Right forelimb (tissue), 1 donor: ENCODE results near the gene RMC1.
"Not testable (repeated sequence)": the region's sequence is repeated elsewhere in the genome, so short reads cannot be mapped to it uniquely, and the experiment has no call there.

ENCODE experiments used
- DNase-seq: peaks from one replicate; pipeline ENCODE4 v3.0.0-alpha.2; 2018

RMC1 gene

GRCh38 chr18:23536204-23536603, 32.9 kb downstream of the RMC1 start:
- DNase-seq, result peak; percentile 54

GRCh38 chr18:23537274-23537673, 34.0 kb downstream of the RMC1 start:
- no peak for DNase-seq

- no peak for DNase-seq
Observed at GRCh38 chr18:23538001-23538400, 34.7 kb downstream of the RMC1 start.

- no peak for DNase-seq
Observed at GRCh38 chr18:23538870-23539269, 35.6 kb downstream of the RMC1 start.

GRCh38 chr18:23539296-23539695, 36.0 kb downstream of the RMC1 start:
- DNase-seq, result no peak

- DNase-seq, result no peak
Observed at GRCh38 chr18:23539911-23540525, 36.7 kb downstream of the RMC1 start.

- no peak for DNase-seq
Observed at GRCh38 chr18:23540867-23541266, 37.6 kb downstream of the RMC1 start.

- no peak for DNase-seq
Observed at GRCh38 chr18:23541349-23542093, 38.2 kb downstream of the RMC1 start.

GRCh38 chr18:23542461-23542860, 39.1 kb downstream of the RMC1 start:
- DNase-seq, result no peak

GRCh38 chr18:23545247-23545789, 42.0 kb downstream of the RMC1 start:
- no peak for DNase-seq

GRCh38 chr18:23547306-23547705, 44.0 kb downstream of the RMC1 start:
- no peak for DNase-seq

- no peak for DNase-seq
Observed at GRCh38 chr18:23547846-23548245, 44.5 kb downstream of the RMC1 start.

GRCh38 chr18:23548275-23548674, 45.0 kb downstream of the RMC1 start:
- no peak for DNase-seq

- no peak for DNase-seq
Observed at GRCh38 chr18:23548719-23549118, 45.4 kb downstream of the RMC1 start.

- no peak for DNase-seq
Observed at GRCh38 chr18:23550898-23551297, 47.6 kb downstream of the RMC1 start.

- DNase-seq, result no peak
Observed at GRCh38 chr18:23551978-23552377, 48.7 kb downstream of the RMC1 start.

- DNase-seq, result no peak
Observed at GRCh38 chr18:23552505-23552904, 49.2 kb downstream of the RMC1 start.

- DNase-seq, result no peak
Observed at GRCh38 chr18:23553887-23554286, 50.6 kb downstream of the RMC1 start.

GRCh38 chr18:23556145-23556780, 53.0 kb downstream of the RMC1 start:
- DNase-seq, result no peak

GRCh38 chr18:23557511-23557910, 54.2 kb downstream of the RMC1 start:
- DNase-seq, result not testable (repeated sequence)

GRCh38 chr18:23560186-23560585, 56.9 kb downstream of the RMC1 start:
- DNase-seq, result no peak

GRCh38 chr18:23563377-23564043, 60.2 kb downstream of the RMC1 start:
- no peak for DNase-seq

- DNase-seq, result no peak
Observed at GRCh38 chr18:23565916-23566547, 62.7 kb downstream of the RMC1 start.
